Ovary (tissue), 9 donors: ENCODE results near the gene CD63. TPM values are rescaled to one million over a fixed set of nuclear protein-coding genes. Genes with fewer than 3 reads are reported as not detected.

ENCODE experiments used
- DNase-seq, 5 donors: peaks; one replicate each; pipeline ENCODE4 v3.0.0-alpha.2; 2019 to 2020
- H3K27ac ChIP-seq, 2 donors: fragments of 200-600 bp; one replicate each; pipeline versions ENCODE4 v1.5.1 to v1.8.0; 2019 to 2022
- H3K27me3 ChIP-seq: fragments of 200-600 bp; one replicate; pipeline ENCODE4 v1.8.0; 2022
- H3K36me3 ChIP-seq: fragments of 200-600 bp; sonication (generic); one replicate; pipeline ENCODE4 v1.5.1; 2019
- H3K4me1 ChIP-seq: one replicate; pipeline ENCODE4 v1.8.1; 2013; ENCODE audit warnings: mild to moderate bottlenecking, moderate library complexity; ENCODE audit not compliant: insufficient read depth
- H3K4me3 ChIP-seq: fragments of 200-600 bp; sonication (generic); one replicate; pipeline ENCODE4 v1.5.1; 2017
- H3K9me3 ChIP-seq, 2 donors: fragments of 200-600 bp in 1 of 2; sonication (generic) in 1 of 2; one replicate each; pipeline versions ENCODE4 v1.5.1 to v1.8.1; 2013 to 2019; ENCODE audit warnings: mild to moderate bottlenecking in 1 of 2, moderate library complexity in 1 of 2
- CTCF ChIP-seq, 3 donors: fragments of 450-650 bp in 2 of 3; fragments of 200-600 bp in 1 of 3; IDR thresholded peaks; one replicate each; pipeline versions ENCODE4 v1.5.1 to v1.8.0; 2016 to 2022; ENCODE audit warnings: antibody characterized with exemption in 3 of 3, mild to moderate bottlenecking in 1 of 3
- EP300 ChIP-seq: sonication (generic); formaldehyde crosslinking; IDR thresholded peaks from one replicate; pipeline ENCODE4 v1.6.1; 2017; ENCODE audit warnings: antibody characterized with exemption
- POLR2A ChIP-seq: fragments of 450-650 bp; IDR thresholded peaks from one replicate; pipeline ENCODE4 v1.6.1; 2017; ENCODE audit warnings: antibody characterized with exemption, mild to moderate bottlenecking, moderate library complexity
- WGBS, 3 donors: extraction: QIAGEN DNeasy Blood & Tissue Kit in 1 of 3; methylation state at CpG; one replicate each; pipeline versions ENCODE4 v1.1.5 to v1.1.7; 2013 to 2017; 5-methylcytosine and 5-hydroxymethylcytosine counted together
- intact Hi-C, 4 donors: fragments of 100-400 bp; cut with DNase I; formaldehyde crosslinking; loops; one replicate each; pipeline versions ENCODE4 v1.11.0 to v1.15.1; 2022 to 2023
- polyA plus RNA-seq, 2 donors: library from polyadenylated mRNA; stranded (reverse); fragments of 200-250 nt in 1 of 2; fragments of 350-450 nt in 1 of 2; fragmentation: Illumina TruSeq in 1 of 2; extraction: RNeasy Lipid Tissue Mini Kit (QIAGEN cat#74804) in 1 of 2; gene quantifications; one replicate each; pipeline ENCODE4 v1.2.3, GENCODE V29; 2013 to 2014
- total RNA-seq, 7 donors: library from RNA; depleted of rRNA in 2 of 7; stranded (reverse); fragments of >200 nt in 2 of 7; fragmentation: NEBNext Ultra II Directional in 3 of 7; extraction: Animal tissue kit (Norgen Biotek cat#: 25700) in 3 of 7; gene quantifications; one replicate each; pipeline versions ENCODE4 v1.1.0 to v1.2.4, GENCODE V29; 2016 to 2023
- donor health status: DM: no; HTN: no; CAD: no; lungs with moderate emphysema.
- donor health status: DM: no; HTN: no; CAD: no.
- donor health status: Bipolar disorder and iron deficiency.
- donor health status: DM: yes; HTN: yes; CAD: no.
- donor health status: DM: no; HTN: no; CAD: no.
- donor health status: DM: yes; HTN: yes; CAD: no.

CD63 gene
- total and polyA plus RNA-seq, 9 donors = 406 to 1,943 (median 762) TPM

- Histone ChIP-seq H3K27me3 (no peaks in the 10 kb centered on the region), H3K27ac (peak overlapping the region; percentile 40 to 47), H3K9me3 (no peaks in the 10 kb centered on the region), H3K4me3 (no peak overlapping the region), H3K4me1 (peaks cover 12% of the 10 kb centered on the region), H3K36me3 (no peaks in the 10 kb centered on the region)
- WGBS, 3 donors = 29 to 38% (median 33%) methylated on average over 4 of the region's 4 CpGs
- TF ChIP-seq EP300 = no peak
- TF ChIP-seq CTCF (IDR thresholded peaks at IDR 0.05) = no peak
- TF ChIP-seq POLR2A = no peak
- peak in 1 of 5 donors; percentile 19 for DNase-seq
- intact Hi-C loops = no loop called here
These were observed 10.1 kb downstream of the CD63 start for GRCh38 chr12:55718624-55719275.

- no peaks in the 10 kb centered on the region for H3K9me3 ChIP-seq
- intact Hi-C loops = no loop called here
- H3K4me3 ChIP-seq = no peak overlapping the region
- H3K27ac ChIP-seq = peak overlapping the region in 1 of 2 donors; percentile 61
- 3 to 13% (median 10%) methylated on average over 4 of the region's 4 CpGs for WGBS, 3 donors
- DNase-seq = peak in 1 of 5 donors; percentile 24
- H3K4me1 ChIP-seq = peaks cover 12% of the 10 kb centered on the region
- no peak for TF ChIP-seq EP300
- no peak for TF ChIP-seq CTCF (IDR thresholded peaks at IDR 0.05)
- no peak for TF ChIP-seq POLR2A
- H3K27me3 ChIP-seq = no peaks in the 10 kb centered on the region
- H3K36me3 ChIP-seq = no peaks in the 10 kb centered on the region
These were observed 10.8 kb downstream of the CD63 start for GRCh38 chr12:55718015-55718414.

DNA sequence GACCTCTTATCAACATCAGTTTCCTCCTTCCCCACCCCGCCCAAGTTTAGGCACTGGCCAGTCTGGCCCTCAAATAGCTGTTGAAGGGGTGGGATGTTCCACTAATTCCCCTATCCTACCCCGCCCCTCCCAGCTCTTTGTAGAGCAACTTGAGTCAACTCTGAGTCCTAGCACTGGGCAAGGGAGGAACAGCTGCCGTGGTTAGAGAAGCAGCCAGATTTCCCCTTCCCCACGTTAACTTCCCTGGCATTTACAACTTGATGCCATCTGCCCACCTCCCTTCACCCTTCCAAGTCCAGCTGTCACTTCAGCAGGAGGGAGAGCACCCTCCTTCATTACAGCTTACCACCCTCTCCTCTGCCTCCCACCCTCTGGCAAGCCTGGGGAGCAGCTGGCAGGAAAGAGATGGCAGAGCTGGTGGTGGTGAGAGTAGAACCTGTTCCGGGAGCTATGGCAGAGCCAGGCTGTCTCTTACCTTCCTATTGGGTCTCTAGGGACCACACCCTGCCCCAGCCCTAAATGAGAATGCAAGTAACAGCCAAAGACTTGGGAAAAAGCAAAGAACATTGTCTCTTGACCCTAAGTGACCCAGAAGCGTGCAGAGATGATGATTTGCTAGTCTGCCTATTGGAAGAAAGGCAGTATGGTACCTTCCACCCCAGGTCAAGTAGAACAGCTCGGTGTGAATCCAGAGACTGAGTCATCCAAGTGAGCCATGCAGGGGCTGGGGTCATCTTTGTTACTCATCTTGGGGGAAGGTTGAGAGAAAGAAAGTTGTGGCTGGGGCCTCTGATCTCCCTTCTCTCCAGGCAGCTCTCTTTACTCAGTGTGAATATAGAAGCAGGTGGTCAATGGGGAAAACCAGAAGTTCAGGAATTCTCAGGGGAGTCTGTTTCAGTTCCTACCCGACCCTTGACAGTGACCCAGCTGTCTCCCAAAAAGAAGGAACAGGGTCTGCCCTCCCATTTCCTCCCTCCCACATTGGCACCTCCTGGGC, 11.5 kb downstream of the CD63 start:
- DNase-seq = no peak
- H3K9me3 ChIP-seq = no peaks in the 10 kb centered on the region
- H3K27ac ChIP-seq = peak overlapping the region; percentile 88
- TF ChIP-seq CTCF (IDR thresholded peaks at IDR 0.05) = no peak
- no peak for TF ChIP-seq EP300
- TF ChIP-seq POLR2A = no peak
- no peaks in the 10 kb centered on the region for H3K27me3 ChIP-seq
- no peaks in the 10 kb centered on the region for H3K36me3 ChIP-seq
- H3K4me1 ChIP-seq = peaks cover 12% of the 10 kb centered on the region
- intact Hi-C loops = no loop called here
- WGBS, 3 donors = 37 to 49% (median 38%) methylated on average over 8 of the region's 8 CpGs
- H3K4me3 ChIP-seq = peak overlapping the region; percentile 52

GRCh38 chr12:55716582-55716957, 12.2 kb downstream of the CD63 start:
- H3K27me3 ChIP-seq = no peaks in the 10 kb centered on the region
- H3K36me3 ChIP-seq = no peaks in the 10 kb centered on the region
- TF ChIP-seq POLR2A (no peak), EP300 (no peak), CTCF (IDR thresholded peaks at IDR 0.05) (no peak)
- DNase-seq = no peak
- H3K9me3 ChIP-seq = no peaks in the 10 kb centered on the region
- 3 to 6% (median 5%) methylated on average over 13 of the region's 13 CpGs for WGBS, 3 donors
- peak overlapping the region; percentile 52 for H3K4me3 ChIP-seq
- intact Hi-C loops = no loop called here
- H3K27ac ChIP-seq = peak overlapping the region; percentile 88
- H3K4me1 ChIP-seq = peaks cover 12% of the 10 kb centered on the region
